NT2/D1 (cell line): Measurements from ENCODE around the gene DGCR8.

Experiments used
- YY1 ChIP-seq: IDR thresholded peaks from 2 replicates; pipeline ENCODE4 v1.6.1; 2011; ENCODE audit not compliant: insufficient read length, insufficient read depth
- ZNF274 ChIP-seq: IDR thresholded peaks from 2 replicates; pipeline ENCODE4 v1.6.1; 2011; ENCODE audit warnings: mild to moderate bottlenecking, low read depth, low read length

GRCh38 chr22:20068640-20069039 is 11.4 kb upstream of the DGCR8 start:
- TF ChIP-seq ZNF274 = no peak
- TF ChIP-seq YY1 = no peak
